HG03196 (cell line): ENCODE results near the gene EPB41.

ENCODE experiments used
- ATAC-seq: cut with Tn5 transposase; IDR thresholded peaks from one replicate; pipeline ENCODE4 v1.9.1; 2021; ENCODE audit not compliant: unreplicated experiment

Gene EPB41

GRCh38 chr1:28890836-28891235 is 23.5 kb upstream of the EPB41 start:
- no peak for ATAC-seq

- no peak for ATAC-seq
Measured at GRCh38 chr1:28891256-28891655, 23.1 kb upstream of the EPB41 start.

DNA sequence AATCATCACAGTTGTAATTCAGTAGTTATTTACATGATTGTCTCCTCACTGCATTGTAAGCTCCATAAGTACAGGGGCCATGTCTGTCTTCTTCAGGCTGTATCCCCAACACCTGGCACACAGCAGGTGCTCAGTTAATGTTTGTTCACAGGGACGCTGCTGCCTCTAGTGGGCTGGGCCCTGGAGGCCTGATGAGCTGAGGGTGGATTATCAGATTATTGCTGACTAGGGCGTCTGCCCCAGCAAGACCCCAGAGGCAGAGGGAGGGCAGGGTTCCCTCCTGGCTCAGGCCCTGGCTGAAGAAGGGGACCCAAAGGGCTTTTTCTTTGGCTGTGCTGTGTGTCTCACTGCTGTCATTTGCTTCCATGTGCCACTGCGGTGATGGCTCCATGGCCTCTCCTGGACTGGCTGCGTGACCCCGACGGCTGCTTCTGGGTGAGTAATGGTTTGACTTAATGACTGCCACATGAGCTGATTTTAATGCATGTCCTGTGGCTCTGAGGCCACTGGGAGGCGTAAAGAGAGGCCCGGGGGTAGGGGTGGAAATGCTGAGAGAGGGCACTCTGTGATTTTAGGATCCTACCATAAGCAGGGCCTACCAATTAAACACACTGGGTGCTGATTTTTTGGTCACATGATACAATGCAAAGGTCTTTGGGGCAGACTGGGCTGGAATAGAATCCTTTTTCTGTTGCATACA is 20.8 kb upstream of the EPB41 start:
- ATAC-seq, result no peak

GRCh38 chr1:28894785-28895184 is 19.6 kb upstream of the EPB41 start:
- ATAC-seq, result no peak

DNA sequence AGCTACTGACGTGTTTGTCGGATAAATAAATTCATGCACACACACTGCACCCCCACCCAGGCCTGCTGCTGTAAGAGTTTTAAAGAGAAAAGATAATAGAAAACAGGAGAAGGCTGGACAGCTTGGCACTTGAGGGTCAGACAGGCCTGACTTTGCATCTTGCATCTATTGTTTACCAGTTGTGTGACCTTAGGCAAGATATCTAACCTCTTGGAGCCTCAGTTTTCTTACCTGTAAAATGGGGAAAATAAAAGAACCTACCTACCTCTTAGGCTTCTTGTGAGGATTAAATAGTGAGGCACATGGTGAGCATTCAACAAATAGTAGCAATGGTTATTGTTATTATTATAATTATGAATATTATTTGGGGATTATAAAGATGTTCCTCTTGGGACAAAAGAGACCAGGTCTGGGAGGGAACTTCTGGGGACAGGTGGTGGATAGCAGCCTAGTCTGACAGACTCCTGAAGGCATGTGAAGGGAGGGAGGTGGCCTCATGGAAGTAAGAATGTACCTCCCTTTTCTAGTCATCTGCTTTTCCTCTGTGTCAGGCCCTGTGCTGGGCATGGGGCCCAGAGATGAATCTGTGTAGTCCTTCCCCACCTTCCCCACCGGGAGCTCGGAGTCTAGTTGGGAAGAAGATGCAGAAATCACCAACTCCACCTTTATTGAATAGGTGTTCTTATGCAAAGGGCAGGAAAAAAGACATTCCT is 18.3 kb upstream of the EPB41 start:
- ATAC-seq, result no peak

DNA sequence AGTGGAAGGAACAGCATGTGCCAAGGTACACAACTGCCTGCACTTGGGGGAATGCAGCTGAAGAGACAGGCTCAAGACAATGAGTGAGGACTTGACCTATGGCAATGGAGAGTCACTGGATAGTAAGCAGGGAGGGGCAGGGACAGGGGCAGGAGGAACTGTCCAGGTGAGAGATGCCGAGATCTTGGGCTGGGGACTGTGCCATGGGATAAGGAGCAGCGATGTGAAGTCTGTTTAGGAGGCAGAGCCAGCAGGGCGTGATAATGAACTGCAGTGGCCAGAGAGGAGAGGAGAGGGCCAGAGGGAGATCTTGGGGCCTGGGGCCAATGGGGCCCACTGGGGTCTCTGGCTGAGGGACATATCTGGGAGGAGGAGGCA is 17.8 kb upstream of the EPB41 start:
- ATAC-seq, result no peak

GRCh38 chr1:28897789-28898188 is 16.6 kb upstream of the EPB41 start:
- no peak for ATAC-seq

DNA sequence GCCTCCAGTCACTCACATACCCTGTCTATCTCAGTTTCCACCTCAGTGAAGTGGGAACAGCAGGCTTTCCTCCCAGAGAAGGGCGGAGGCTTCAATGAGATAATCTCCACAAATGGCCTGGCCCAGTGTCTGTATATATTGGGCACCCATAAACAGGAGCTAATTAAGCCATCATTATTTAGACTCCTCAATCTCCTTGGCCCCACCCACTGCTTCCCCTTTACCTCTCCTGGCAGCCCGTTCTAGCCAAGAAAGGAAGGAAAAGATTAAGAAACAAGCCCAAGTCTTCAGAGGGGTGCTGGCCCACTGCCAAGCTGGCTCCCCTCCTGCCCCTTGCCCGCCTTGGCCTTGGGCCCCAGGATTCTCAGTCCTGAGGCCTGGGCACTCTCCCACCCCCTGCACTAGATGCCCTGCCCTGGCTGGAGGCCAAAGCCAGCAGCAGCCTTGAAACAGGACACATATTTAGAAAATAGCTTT is 15.9 kb upstream of the EPB41 start:
- no peak for ATAC-seq

GRCh38 chr1:28899267-28899666 is 15.1 kb upstream of the EPB41 start:
- ATAC-seq, result no peak

GRCh38 chr1:28900562-28900961 is 13.8 kb upstream of the EPB41 start:
- no peak for ATAC-seq

- no peak for ATAC-seq
Measured at GRCh38 chr1:28902738-28903137, 11.6 kb upstream of the EPB41 start.

DNA sequence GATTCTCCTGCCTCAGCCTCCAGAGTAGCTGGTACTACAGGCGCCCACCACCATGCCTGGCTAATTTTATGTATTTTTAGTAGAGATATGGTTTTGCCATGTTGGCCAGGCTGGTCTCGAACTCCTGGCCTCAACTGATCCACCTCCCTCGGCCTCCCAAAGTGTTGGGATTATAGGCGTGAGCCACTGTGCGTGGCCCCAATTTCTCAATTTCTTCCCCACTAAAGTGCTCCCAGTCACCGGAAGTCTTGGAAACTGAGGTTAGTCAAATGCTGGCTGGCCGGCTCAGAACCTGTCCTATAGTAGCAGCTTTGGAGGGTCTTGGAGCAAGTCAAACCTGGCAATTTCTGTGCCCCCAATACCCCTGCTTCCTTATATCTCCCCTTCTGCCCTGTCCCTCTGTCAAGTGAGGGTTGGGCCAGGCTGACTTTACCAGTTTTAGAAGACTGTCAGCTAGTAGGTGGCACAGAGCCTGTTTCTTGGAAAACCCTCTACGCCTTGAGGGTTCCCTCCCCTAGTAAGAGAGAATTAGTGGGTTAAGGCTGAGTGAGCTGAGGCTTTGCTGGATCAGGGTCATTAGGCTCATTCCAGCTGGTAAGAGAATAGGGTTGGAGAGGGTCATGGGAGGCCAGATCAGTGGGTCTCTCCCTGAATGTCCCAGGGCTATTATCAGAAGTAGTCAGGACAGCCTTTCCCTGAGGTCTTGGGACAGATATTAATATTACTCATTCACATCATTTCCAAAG is 8.3 kb upstream of the EPB41 start:
- no peak for ATAC-seq

GRCh38 chr1:28909198-28909597 is 5.2 kb upstream of the EPB41 start:
- no peak for ATAC-seq

DNA sequence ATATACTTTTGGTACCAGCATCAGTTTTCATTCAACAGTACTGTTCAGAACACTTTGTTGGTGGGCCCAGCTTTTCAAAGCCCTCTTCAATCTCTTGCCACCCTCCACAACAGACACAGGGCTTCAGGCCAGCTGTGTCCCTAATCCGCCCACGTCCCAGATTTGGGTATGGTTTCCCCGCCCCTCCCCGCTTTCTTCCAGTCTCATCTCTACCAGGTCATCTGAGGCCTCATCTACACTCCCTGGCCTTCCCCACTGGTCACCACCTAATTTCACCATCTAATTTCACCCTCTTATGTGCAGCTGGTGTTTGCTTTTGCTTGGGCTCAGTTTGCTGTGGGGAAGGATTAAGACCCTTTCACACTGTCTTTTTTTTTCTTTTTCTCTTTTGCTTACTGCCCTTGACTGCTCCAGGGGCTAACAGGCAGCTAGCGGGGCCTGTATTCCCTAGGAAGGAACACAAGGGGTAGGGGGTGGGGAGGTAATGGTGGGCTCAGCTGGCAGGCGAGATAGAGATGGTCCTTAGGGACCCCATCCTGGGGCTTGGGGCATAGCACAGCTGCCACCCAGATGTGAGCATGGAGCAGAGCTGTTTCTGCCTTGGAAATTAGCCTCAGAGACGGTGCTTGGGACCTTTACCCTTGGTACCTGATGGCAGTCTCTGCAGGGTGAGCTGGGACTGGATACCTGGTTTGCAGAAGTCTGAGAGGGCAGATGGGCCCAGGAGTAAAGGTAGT is 3.8 kb upstream of the EPB41 start:
- ATAC-seq, result no peak

- ATAC-seq, result peak; percentile 8
Measured at GRCh38 chr1:28913786-28914227, 562 bp upstream of the EPB41 start.

DNA sequence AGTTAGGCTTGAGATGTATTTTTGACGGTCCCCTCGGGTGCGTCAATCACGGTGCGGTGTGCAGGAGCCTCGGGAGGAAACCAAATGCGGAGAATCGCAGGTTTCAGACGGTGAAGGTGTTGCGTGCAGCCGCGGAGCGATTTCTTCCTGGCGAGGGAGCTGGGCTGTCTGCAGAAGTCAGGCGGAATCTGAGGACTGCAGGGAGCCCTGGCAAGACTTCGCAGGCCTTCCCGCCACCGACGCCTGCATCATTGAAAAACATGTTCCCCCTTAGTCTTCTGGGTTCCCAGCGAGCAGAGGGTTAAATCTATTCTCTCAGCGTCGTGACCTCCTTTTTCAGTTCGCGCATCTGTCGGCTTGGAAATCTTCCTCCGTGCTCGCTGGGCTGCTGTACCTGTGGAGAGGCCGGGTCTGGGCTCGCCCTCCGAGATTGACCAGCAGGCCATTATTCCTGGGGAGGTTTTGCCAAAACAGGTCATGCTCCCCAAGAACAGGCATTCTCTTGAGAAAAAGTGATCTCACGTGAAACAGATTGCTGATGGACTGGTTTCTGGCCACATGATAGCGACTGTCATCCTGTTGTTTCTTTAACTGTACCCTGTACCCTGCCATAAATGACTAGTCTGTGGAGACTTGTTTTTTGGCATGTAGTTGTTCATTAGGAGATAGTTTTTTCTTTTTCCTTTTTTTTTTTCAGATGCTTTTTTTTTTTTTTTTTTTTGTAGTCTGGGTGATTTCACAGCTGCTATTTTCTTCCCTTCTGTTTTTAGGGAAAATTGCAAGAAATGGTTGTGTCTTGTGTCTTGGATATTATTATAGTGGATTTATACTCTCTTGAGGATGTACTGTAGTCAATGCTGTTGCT is 894 bp downstream of the EPB41 start:
- ATAC-seq, result no peak

DNA sequence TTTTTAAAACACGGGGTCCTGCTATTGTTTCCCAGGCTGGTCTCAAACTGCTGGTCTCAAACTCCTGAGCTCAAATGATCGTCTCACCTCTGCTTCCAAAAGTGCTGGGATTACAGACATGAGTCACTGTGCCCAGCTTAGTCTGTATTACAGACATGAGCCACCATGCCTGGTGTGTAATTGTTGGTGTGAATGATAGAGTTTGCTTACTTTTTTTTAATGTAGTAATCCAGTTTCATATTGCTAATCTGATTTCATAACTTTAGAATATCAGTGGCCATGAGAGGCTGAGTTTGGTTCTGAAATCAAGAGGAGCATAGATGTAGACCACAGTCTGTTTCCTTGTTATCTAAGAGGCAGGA is 3.4 kb downstream of the EPB41 start:
- ATAC-seq, result no peak

DNA sequence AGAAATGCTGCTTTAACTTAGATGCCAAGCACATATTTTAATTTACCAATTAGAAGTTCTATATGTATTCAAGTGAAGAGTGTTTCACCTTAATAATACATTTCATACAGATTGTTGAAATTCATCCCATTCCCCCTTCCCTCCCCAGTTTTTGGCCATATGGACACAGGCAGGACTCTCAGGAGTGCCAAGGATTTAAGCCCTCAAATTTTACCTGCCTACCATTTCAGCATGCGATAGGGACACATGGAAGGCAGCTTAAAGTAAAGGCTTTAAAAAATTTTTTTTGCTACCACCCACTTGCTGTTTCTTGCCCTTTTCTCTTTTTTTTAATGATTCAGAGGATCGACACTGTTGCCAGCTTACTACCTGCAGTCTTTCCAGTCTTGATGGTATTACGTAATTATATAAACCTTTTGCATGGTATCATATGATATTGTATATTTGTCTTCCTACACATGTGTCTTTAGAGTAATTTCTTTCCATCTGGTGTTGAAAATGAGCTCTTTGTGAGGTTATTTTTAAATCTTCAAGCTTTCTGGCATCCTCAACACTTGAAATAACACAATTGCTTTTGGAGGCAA is 7.0 kb downstream of the EPB41 start:
- ATAC-seq, result no peak

- no peak for ATAC-seq
Measured at GRCh38 chr1:28925350-28925891, 11.1 kb downstream of the EPB41 start.
